ENCODE data around the gene ELOVL1. TPM values are rescaled to one million over a fixed set of nuclear protein-coding genes. Genes with fewer than 3 reads are reported as not detected.

Gene ELOVL1
- total and polyA plus RNA-seq, 4 donors: 12.8 to 50.3 (median 35.3) TPM

- H3K9ac ChIP-seq (ENCODE audit: low read depth in 1 of 2, low read length in 2 of 2): no peak overlapping the region
- H3K36me3 ChIP-seq (ENCODE audit: control insufficient read depth in 4 of 4, insufficient read depth in 3 of 4, low read depth in 1 of 4, low read length in 3 of 4): peaks cover 2 to 36% (median 21%) of the 10 kb centered on the region in 4 donors
- no peak for DNase-seq (ENCODE audit: low spot score)
- WGBS: 79% methylated on average over 5 of the region's 5 CpGs
- H3K27me3 ChIP-seq (ENCODE audit: control insufficient read depth in 4 of 4, insufficient read depth in 4 of 4, low read length in 3 of 4): no peaks in the 10 kb centered on the region
- no peak overlapping the region for H3K4me3 ChIP-seq (ENCODE audit: low read depth in 1 of 3, low read length in 3 of 3)
- no peaks in the 10 kb centered on the region for H3K9me3 ChIP-seq (ENCODE audit: control insufficient read depth in 4 of 4, low read length in 3 of 4)
- H3K4me1 ChIP-seq (ENCODE audit: control insufficient read depth in 4 of 4, insufficient read depth in 4 of 4, low read length in 3 of 4): peaks cover 10 to 25% (median 19%) of the 10 kb centered on the region in 4 donors
- no peak for TF ChIP-seq YY1 (IDR thresholded peaks at IDR 0.05)
- H3K27ac ChIP-seq (ENCODE audit: low read depth in 1 of 2, low read length in 2 of 2): no peak overlapping the region
Measured at GRCh38 chr1:43363935-43364525, 3.8 kb downstream of the ELOVL1 start.

GRCh38 chr1:43363283-43363934 is 4.4 kb downstream of the ELOVL1 start:
- DNase-seq (ENCODE audit: low spot score): no peak
- Histone ChIP-seq H3K36me3 (ENCODE audit: control insufficient read depth in 4 of 4, insufficient read depth in 3 of 4, low read depth in 1 of 4, low read length in 3 of 4) (peaks cover 2 to 36% (median 21%) of the 10 kb centered on the region in 4 donors), H3K27me3 (ENCODE audit: control insufficient read depth in 4 of 4, insufficient read depth in 4 of 4, low read length in 3 of 4) (no peaks in the 10 kb centered on the region), H3K9me3 (ENCODE audit: control insufficient read depth in 4 of 4, low read length in 3 of 4) (no peaks in the 10 kb centered on the region), H3K4me1 (ENCODE audit: control insufficient read depth in 4 of 4, insufficient read depth in 4 of 4, low read length in 3 of 4) (peaks cover 5 to 23% (median 17%) of the 10 kb centered on the region in 4 donors), H3K4me3 (ENCODE audit: low read depth in 1 of 3, low read length in 3 of 3) (no peak overlapping the region), H3K27ac (ENCODE audit: low read depth in 1 of 2, low read length in 2 of 2) (no peak overlapping the region), H3K9ac (ENCODE audit: low read depth in 1 of 2, low read length in 2 of 2) (no peak overlapping the region)
- WGBS: 79% methylated on average over 9 of the region's 9 CpGs
- TF ChIP-seq HNF4A (conservative IDR thresholded peaks at IDR 0.05) (no peak), CTCF (IDR thresholded peaks at IDR 0.05; ENCODE audit: low read depth, low read length, missing input control) (no peak), JUND (IDR thresholded peaks at IDR 0.05) (no peak), EGR1 (IDR thresholded peaks at IDR 0.05; ENCODE audit: low read depth in 2 of 2) (no peak), HNF4G (IDR thresholded peaks at IDR 0.05) (no peak), MAX (IDR thresholded peaks at IDR 0.05) (no peak), FOXA2 (IDR thresholded peaks at IDR 0.05) (no peak)
- TF ChIP-seq, protein P1, sequence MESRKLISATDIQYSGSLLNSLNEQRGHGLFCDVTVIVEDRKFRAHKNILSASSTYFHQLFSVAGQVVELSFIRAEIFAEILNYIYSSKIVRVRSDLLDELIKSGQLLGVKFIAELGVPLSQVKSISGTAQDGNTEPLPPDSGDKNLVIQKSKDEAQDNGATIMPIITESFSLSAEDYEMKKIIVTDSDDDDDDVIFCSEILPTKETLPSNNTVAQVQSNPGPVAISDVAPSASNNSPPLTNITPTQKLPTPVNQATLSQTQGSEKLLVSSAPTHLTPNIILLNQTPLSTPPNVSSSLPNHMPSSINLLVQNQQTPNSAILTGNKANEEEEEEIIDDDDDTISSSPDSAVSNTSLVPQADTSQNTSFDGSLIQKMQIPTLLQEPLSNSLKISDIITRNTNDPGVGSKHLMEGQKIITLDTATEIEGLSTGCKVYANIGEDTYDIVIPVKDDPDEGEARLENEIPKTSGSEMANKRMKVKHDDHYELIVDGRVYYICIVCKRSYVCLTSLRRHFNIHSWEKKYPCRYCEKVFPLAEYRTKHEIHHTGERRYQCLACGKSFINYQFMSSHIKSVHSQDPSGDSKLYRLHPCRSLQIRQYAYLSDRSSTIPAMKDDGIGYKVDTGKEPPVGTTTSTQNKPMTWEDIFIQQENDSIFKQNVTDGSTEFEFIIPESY (IDR thresholded peaks at IDR 0.05): no peak

GRCh38 chr1:43360616-43361015 is 7.2 kb downstream of the ELOVL1 start:
- peaks cover 6 to 14% (median 12%) of the 10 kb centered on the region in 4 donors for H3K4me1 ChIP-seq (ENCODE audit: control insufficient read depth in 4 of 4, insufficient read depth in 4 of 4, low read length in 3 of 4)
- peaks cover 2 to 36% (median 21%) of the 10 kb centered on the region in 4 donors for H3K36me3 ChIP-seq (ENCODE audit: control insufficient read depth in 4 of 4, insufficient read depth in 3 of 4, low read depth in 1 of 4, low read length in 3 of 4)
- no peak for TF ChIP-seq FOXA2 (IDR thresholded peaks at IDR 0.05)
- TF ChIP-seq, protein P1 (IDR thresholded peaks at IDR 0.05): no peak
- no peak for TF ChIP-seq RXRA (IDR thresholded peaks at IDR 0.05)
- no peak for TF ChIP-seq FOXA1 (IDR thresholded peaks at IDR 0.05)
- TF ChIP-seq HNF4G (IDR thresholded peaks at IDR 0.05): no peak
- no peak for TF ChIP-seq YY1 (IDR thresholded peaks at IDR 0.05)
- TF ChIP-seq RAD21 (IDR thresholded peaks at IDR 0.05): no peak
- no peak for TF ChIP-seq TAF1 (conservative IDR thresholded peaks at IDR 0.05)
- no peak for TF ChIP-seq MAX (IDR thresholded peaks at IDR 0.05)
- TF ChIP-seq JUND (IDR thresholded peaks at IDR 0.05): no peak
- no peak for TF ChIP-seq NR2F2 (IDR thresholded peaks at IDR 0.05)
- no peak for TF ChIP-seq SP1 (IDR thresholded peaks at IDR 0.05)
- TF ChIP-seq CTCF (IDR thresholded peaks at IDR 0.05; ENCODE audit: low read depth, low read length, missing input control): no peak
- TF ChIP-seq, protein P2, sequence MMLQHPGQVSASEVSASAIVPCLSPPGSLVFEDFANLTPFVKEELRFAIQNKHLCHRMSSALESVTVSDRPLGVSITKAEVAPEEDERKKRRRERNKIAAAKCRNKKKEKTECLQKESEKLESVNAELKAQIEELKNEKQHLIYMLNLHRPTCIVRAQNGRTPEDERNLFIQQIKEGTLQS (IDR thresholded peaks at IDR 0.05): no peak

More at GRCh38 chr1:43360616-43361015, 7.2 kb downstream of the ELOVL1 start:
- DNase-seq (ENCODE audit: low spot score): no peak
- H3K27ac ChIP-seq (ENCODE audit: low read depth in 1 of 2, low read length in 2 of 2): no peak overlapping the region
- no peaks in the 10 kb centered on the region for H3K9me3 ChIP-seq (ENCODE audit: control insufficient read depth in 4 of 4, low read length in 3 of 4)
- H3K27me3 ChIP-seq (ENCODE audit: control insufficient read depth in 4 of 4, insufficient read depth in 4 of 4, low read length in 3 of 4): no peaks in the 10 kb centered on the region
- H3K9ac ChIP-seq (ENCODE audit: low read depth in 1 of 2, low read length in 2 of 2): no peak overlapping the region
- WGBS: 86% methylated on average over 4 of the region's 4 CpGs
- no peak overlapping the region for H3K4me3 ChIP-seq (ENCODE audit: low read depth in 1 of 3, low read length in 3 of 3)
